ENCODE data around the gene RFC4.

DNA sequence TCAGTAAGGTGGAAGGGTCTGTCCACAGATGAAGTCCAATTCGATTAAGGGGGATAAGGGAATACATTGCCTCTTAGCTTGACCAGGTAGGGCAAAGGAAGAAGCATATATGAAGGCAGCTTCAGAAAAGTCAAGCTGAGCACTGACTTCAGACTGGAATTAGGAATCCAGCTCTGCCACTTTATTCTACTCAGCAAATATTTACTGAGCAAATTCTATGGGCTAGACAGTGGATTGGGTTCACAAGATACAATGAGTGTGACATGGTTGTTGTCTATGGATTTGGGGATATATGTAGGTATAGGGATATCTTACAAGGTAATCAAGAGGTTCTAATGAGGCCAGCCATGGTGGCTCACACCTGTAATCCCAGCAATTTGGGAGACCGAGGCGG, 36.8 kb upstream of the RFC4 start:
- TF ChIP-seq, protein P1, sequence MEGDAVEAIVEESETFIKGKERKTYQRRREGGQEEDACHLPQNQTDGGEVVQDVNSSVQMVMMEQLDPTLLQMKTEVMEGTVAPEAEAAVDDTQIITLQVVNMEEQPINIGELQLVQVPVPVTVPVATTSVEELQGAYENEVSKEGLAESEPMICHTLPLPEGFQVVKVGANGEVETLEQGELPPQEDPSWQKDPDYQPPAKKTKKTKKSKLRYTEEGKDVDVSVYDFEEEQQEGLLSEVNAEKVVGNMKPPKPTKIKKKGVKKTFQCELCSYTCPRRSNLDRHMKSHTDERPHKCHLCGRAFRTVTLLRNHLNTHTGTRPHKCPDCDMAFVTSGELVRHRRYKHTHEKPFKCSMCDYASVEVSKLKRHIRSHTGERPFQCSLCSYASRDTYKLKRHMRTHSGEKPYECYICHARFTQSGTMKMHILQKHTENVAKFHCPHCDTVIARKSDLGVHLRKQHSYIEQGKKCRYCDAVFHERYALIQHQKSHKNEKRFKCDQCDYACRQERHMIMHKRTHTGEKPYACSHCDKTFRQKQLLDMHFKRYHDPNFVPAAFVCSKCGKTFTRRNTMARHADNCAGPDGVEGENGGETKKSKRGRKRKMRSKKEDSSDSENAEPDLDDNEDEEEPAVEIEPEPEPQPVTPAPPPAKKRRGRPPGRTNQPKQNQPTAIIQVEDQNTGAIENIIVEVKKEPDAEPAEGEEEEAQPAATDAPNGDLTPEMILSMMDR (IDR thresholded peaks at IDR 0.05): no peak
- no peak for TF ChIP-seq SIN3A (IDR thresholded peaks at IDR 0.05; ENCODE audit: borderline replicate concordance, insufficient read depth, low read depth, low read length)
- TF ChIP-seq POLR2AphosphoS5 (IDR thresholded peaks at IDR 0.05; ENCODE audit: low read depth, low read length): no peak
- TF ChIP-seq, protein P2, sequence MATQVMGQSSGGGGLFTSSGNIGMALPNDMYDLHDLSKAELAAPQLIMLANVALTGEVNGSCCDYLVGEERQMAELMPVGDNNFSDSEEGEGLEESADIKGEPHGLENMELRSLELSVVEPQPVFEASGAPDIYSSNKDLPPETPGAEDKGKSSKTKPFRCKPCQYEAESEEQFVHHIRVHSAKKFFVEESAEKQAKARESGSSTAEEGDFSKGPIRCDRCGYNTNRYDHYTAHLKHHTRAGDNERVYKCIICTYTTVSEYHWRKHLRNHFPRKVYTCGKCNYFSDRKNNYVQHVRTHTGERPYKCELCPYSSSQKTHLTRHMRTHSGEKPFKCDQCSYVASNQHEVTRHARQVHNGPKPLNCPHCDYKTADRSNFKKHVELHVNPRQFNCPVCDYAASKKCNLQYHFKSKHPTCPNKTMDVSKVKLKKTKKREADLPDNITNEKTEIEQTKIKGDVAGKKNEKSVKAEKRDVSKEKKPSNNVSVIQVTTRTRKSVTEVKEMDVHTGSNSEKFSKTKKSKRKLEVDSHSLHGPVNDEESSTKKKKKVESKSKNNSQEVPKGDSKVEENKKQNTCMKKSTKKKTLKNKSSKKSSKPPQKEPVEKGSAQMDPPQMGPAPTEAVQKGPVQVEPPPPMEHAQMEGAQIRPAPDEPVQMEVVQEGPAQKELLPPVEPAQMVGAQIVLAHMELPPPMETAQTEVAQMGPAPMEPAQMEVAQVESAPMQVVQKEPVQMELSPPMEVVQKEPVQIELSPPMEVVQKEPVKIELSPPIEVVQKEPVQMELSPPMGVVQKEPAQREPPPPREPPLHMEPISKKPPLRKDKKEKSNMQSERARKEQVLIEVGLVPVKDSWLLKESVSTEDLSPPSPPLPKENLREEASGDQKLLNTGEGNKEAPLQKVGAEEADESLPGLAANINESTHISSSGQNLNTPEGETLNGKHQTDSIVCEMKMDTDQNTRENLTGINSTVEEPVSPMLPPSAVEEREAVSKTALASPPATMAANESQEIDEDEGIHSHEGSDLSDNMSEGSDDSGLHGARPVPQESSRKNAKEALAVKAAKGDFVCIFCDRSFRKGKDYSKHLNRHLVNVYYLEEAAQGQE (IDR thresholded peaks at IDR 0.05; ENCODE audit: insufficient read depth in 1 of 2, low read depth in 2 of 2, low read length in 1 of 2): no peak

All from Panc1 (cell line).